Activated CD4-positive, alpha-beta T cell treated with anti-CD3 and anti-CD28 coated beads, Interleukin-2, amount 10 ng/mL, durations not matched to agents 7 days and 5 days (primary cell): ENCODE measurements around the gene PDAP1. TPM values are rescaled to one million over a fixed set of nuclear protein-coding genes. Genes with fewer than 3 reads are reported as not detected.
"Not testable (repeated sequence)": the region's sequence is repeated elsewhere in the genome, so short reads cannot be mapped to it uniquely, and the experiment has no call there.

Experiments used
- CTCF ChIA-PET: fragments of 350-600 bp; sonication (Branson Sonifier 250); formaldehyde crosslinking; loops from one replicate; lab custom pipeline; 2021; ENCODE audit warnings: antibody characterized with exemption; lab: Charles Lee
- POLR2A ChIA-PET: fragments of 350-600 bp; sonication (Branson Sonifier 250); formaldehyde crosslinking; loops from one replicate; lab custom pipeline; 2021; ENCODE audit warnings: antibody characterized with exemption; lab: Charles Lee
- DNase-seq: peaks from one replicate; pipeline ENCODE4 v3.0.0-alpha.2; 2020
- H3K27ac Mint-ChIP-seq: one replicate; pipeline ENCODE4 v1.8.0; 2021; ENCODE audit warnings: mild to moderate bottlenecking, moderate library complexity, mixed read lengths
- H3K27me3 Mint-ChIP-seq: one replicate; pipeline ENCODE4 v1.8.0; 2021; ENCODE audit warnings: mixed read lengths
- H3K36me3 Mint-ChIP-seq: one replicate; pipeline ENCODE4 v1.8.0; 2021; ENCODE audit warnings: low read depth, mixed read lengths
- H3K4me1 Mint-ChIP-seq: one replicate; pipeline ENCODE4 v1.8.0; 2021; ENCODE audit warnings: mixed read lengths
- H3K4me3 Mint-ChIP-seq: one replicate; pipeline ENCODE4 v1.8.0; 2021; ENCODE audit warnings: mild to moderate bottlenecking, moderate library complexity, mixed read lengths
- H3K9me3 Mint-ChIP-seq: one replicate; pipeline ENCODE4 v1.8.0; 2021; ENCODE audit warnings: mixed read lengths
- total RNA-seq, 2 experiments: library from RNA; stranded (reverse); gene quantifications; one replicate each; pipeline ENCODE4 v1.2.3, GENCODE V29; 2021

PDAP1 gene
- total RNA-seq, 2 experiments from 2014 or later = 81.4 to 81.9 TPM

DNA sequence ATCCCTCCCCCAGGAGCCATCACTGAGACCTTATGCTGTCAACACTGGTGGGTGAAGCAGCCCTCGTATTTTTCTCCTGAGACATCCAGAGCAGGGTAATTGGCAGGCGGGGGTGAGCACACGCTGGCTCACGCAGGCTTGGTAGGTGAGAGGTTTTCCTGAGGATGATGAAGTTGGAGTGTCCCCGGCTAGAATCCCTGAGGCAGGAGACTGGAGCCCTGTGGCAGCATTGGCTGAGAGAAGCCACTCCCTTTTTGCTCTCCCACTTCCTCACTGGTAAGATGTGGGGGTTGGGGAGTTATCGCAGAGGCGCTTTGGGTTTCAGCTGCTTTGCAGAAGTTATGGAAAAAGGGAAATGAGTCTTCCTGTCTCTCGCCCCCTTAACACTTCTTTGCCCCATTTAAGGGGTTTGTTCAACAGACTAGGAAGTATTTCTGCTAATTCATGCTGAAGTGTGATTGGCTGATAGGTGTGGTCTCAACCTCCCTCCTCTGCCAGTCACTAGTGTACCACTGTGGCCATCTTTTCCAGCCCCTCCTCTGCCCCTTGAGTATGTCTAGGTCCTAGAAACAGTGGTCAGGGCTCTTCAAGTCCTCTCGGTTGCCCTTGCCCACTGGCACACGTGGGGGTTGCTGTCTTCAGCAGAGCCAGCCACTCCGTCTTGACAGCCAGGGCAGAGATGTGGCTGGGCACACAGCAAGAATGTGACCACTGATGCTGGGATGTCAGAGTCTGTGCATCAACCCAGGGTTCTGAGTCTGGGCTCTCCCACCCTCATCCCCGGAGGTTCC, 28.2 kb downstream of the PDAP1 start:
- ChIA-PET CTCF (no interaction called here), POLR2A (interaction anchor here (0.9 to 1.0 kb wide), 3 partner anchors 12 to 53 kb away, joined by 3 to 4 read pairs (median 4); partner anchors contain the start of genes BUD31 and PDAP1)
- H3K27ac Mint-ChIP-seq = peak overlapping the region; percentile 90
- H3K27me3 Mint-ChIP-seq = no peaks in the 10 kb centered on the region
- peaks cover 60% of the 10 kb centered on the region for H3K4me1 Mint-ChIP-seq
- peaks cover 54% of the 10 kb centered on the region for H3K36me3 Mint-ChIP-seq
- H3K9me3 Mint-ChIP-seq = no peaks in the 10 kb centered on the region
- H3K4me3 Mint-ChIP-seq = peak overlapping the region; percentile 82
- DNase-seq = peak; percentile 46

DNA sequence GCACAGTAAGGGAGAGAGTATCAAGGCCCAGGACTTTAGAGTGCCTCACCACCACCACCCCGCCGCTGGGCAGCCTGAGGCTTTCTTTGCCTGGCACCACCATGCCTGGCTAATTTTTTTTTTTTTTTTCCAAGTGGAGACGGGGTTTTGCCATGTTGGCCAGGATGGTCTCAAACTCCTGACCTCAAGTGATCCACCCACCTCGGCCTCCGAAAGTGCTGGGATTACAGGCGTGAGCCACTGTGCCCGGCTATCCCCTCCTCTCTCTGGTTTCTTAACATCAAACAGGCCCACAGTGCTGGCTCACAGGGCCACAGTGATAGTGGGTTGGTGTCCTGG, 28.7 kb downstream of the PDAP1 start:
- not testable (repeated sequence) for H3K27me3 Mint-ChIP-seq, H3K9me3 Mint-ChIP-seq, DNase-seq
- CTCF ChIA-PET = interaction anchor here (0.6 to 2.8 kb wide), 2 partner anchors 10 to 193 kb away, joined by 3 to 5 read pairs; no protein-coding TSS in a partner anchor
- POLR2A ChIA-PET = interaction anchor here (0.6 to 0.9 kb wide), 2 partner anchors 13 to 21 kb away, joined by 3 to 4 read pairs; no protein-coding TSS in a partner anchor
- Mint-ChIP-seq H3K27ac (peak overlapping the region; percentile 90), H3K4me3 (peak overlapping the region; percentile 82), H3K4me1 (peaks cover 60% of the 10 kb centered on the region), H3K36me3 (peaks cover 53% of the 10 kb centered on the region)

DNA sequence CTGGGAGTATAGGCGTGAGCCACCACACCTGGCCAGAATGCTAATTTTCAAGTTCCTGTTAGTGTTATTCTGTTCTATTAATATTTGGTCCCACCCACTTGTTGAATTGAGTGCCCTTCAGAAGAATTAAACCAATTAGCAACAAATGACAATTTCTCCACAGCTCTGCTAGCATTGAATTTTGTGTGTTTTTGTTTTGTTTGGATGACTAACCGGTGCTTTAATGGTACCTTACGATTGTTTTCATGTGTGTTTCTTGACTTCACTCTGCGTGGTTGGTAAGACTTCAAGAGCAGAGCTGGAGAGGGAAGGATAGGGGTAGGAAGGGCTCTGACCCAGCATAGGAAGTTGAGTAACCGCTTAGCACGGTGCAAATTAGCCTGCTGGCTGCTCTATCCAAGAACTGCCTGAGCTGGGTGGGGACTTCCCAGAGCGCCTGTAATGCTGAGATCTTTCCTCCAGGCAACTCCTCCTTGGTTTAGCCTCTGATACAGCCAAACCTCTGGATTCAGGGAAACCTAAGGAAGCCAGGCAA, 29.3 kb downstream of the PDAP1 start:
- CTCF ChIA-PET = interaction anchor here (0.6 to 2.8 kb wide), 2 partner anchors 10 to 192 kb away, joined by 3 to 5 read pairs; no protein-coding TSS in a partner anchor
- peak overlapping the region; percentile 90 for H3K27ac Mint-ChIP-seq
- POLR2A ChIA-PET = interaction anchor here (0.6 to 0.9 kb wide), 2 partner anchors 13 to 22 kb away, joined by 3 to 4 read pairs; no protein-coding TSS in a partner anchor
- H3K27me3 Mint-ChIP-seq = no peaks in the 10 kb centered on the region
- H3K9me3 Mint-ChIP-seq = no peaks in the 10 kb centered on the region
- peak overlapping the region; percentile 82 for H3K4me3 Mint-ChIP-seq
- H3K4me1 Mint-ChIP-seq = peaks cover 54% of the 10 kb centered on the region
- peaks cover 48% of the 10 kb centered on the region for H3K36me3 Mint-ChIP-seq
- DNase-seq = peak; percentile 50

DNA sequence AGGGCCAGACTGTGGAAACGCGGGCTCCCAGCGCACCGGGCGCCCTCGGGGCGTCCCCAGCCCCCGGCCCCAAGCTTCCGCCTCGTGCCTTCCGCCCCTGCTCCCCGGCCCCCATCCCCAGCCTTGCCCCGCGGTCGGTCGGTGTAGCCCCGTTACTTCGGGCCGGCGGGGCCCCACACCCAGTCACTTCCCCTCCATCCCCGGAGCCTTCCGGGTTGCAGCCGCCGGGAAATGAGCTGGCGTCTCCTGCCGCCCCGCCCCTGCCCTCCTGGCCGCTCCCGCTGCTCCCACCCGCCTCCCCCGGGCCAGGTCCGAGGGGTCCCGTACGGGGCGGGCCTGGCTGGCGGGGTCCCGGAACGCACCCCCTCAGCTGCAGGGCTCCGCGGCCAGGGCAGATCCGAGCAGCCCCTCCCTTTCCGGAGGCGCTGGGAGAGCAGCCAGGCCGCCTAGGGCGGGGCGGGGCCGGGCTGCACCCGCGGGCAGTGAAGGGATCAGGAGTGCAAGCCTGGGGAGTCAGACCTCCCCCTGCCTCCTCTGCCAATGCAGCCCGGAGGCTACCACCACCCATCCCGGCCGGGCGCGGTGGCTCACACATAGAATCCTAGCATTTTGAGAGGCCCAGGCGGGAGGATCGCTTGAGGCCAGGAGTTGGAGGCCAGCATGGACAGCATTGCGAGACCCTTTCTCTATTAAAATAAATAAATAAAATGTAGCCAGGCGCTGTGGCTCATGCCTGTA, 33.2 kb downstream of the PDAP1 start:
- peak overlapping the region; percentile 75 for H3K27ac Mint-ChIP-seq
- ChIA-PET CTCF (interaction anchor here (0.6 kb wide), 1 partner anchor 90 kb away, joined by 3 read pairs; no protein-coding TSS in a partner anchor), POLR2A (interaction anchor here (0.6 kb wide), 1 partner anchor 960 kb away, joined by 3 read pairs; no protein-coding TSS in a partner anchor)
- no peaks in the 10 kb centered on the region for H3K9me3 Mint-ChIP-seq
- no peaks in the 10 kb centered on the region for H3K27me3 Mint-ChIP-seq
- H3K36me3 Mint-ChIP-seq = peaks cover 25% of the 10 kb centered on the region
- DNase-seq = peak; percentile 72
- H3K4me1 Mint-ChIP-seq = peaks cover 42% of the 10 kb centered on the region
- peak overlapping the region; percentile 75 for H3K4me3 Mint-ChIP-seq

DNA sequence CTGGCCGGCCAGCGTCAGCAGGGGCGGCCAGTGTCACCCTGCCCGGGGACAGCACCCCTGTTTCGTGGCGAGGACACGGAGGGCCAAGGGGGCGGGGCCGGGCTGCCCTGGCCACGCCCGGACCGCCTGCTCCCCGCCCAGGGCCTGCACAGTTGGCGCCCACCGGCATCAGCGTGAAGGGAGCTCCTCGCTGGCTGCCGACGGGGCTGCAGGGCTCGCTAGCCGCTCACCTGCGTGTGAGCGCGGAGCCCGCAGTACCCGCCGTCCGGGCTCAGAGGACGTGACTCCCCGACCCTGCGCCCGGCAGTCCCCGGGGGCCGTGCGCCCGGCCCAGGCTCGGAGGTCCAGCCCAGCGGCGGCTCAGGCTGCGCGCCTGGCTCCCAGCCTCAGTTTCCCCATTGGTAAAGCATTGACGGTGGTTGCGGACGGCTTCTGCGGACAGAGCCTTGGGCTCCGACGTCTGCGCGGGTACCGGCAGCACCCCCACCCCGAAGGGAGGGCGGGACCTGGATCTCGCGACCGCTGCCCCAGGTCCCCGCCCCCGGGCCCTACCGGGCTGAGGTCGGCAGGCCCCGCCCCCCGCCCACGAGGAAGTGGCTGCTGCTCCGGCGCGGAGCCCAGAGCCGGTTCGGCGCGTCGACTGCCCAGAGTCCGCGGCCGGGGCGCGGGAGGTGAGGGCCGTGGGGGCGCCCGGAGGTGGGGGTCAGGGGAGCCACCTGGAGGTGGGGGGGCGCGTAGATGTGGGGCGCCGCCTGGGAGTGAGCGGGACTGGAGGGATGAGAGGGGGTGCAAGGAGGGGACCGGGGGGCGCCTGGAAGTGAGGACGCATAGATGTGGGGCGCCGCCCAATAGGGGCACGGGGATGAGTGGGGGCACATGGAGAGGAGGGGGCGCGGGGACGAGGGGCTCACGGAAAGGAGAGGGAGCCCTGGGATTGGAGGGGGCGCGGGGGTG, 34.0 kb downstream of the PDAP1 start, which contains the start of gene ARPC1B:
Gene ARPC1B, plus strand, starts transcription at position 620 of the 954 bp plus-strand sequence. CDS start 10,985 bp downstream, outside the sequence.
- peaks cover 19% of the 10 kb centered on the region for H3K36me3 Mint-ChIP-seq
- H3K27ac Mint-ChIP-seq = peak within 1 kb of the TSS; percentile 81
- no peaks in the 10 kb centered on the region for H3K9me3 Mint-ChIP-seq
- POLR2A ChIA-PET = interaction anchor here (0.6 kb wide), 1 partner anchor 960 kb away, joined by 3 read pairs; no protein-coding TSS in a partner anchor
- H3K4me3 Mint-ChIP-seq = peak within 1 kb of the TSS; percentile 75
- peak; percentile 85 for DNase-seq
- H3K27me3 Mint-ChIP-seq = no peaks in the 10 kb centered on the region
- peaks cover 43% of the 10 kb centered on the region for H3K4me1 Mint-ChIP-seq
- CTCF ChIA-PET = interaction anchor here (2.1 kb wide), 1 partner anchor 25 kb away, joined by 5 read pairs; no protein-coding TSS in a partner anchor

DNA sequence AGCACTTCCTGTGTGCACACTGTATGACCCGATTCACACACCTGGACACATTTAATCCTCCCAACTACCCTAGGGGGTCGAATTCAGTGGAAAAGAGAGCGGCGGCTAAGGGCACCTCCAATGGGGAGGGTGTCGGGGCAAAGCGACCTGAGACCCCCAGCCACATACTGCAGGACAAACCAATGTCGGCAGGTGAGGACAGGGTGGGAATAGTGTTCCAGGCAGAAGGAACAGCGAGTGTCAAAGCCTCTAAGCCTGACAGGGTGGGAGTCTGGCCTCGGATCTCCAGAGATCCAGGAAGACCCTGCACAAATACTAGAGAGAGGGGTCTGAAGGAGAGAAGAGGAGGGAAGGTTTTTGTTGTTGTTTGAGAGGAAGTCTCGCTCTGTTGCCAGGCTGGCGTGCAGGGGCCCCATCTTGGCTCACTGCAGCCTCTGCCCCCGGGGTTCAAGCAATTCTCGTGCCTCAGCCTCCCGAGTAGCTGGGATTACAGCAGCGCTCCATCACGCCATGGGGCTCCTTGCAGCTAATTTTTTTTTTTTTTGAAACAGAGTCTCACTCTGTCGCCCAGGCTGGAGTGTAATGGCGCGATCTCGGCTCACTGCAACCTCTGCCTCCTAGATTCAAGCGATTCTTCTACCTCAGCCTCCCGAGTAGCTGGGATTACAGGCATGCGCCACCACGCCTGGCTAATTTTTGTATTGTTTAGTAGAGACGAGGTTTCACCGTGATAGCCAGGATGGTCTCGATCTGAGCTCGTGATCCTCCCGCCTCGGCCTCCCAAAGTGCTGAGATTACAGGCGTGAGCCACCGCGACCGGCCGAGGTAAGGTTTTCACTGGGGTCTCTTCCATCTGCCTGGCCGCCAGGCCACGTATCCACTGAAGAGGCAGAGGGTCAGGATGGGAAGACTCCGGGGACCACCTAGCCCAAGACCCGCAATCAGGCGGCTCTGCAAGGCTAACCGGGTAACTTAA, 35.0 kb downstream of the PDAP1 start:
- H3K4me3 Mint-ChIP-seq = peak overlapping the region; percentile 75
- H3K36me3 Mint-ChIP-seq = peaks cover 13% of the 10 kb centered on the region
- ChIA-PET POLR2A (no interaction called here), CTCF (interaction anchor here (0.8 to 2.1 kb wide), 3 partner anchors 14 to 43 kb away, joined by 4 to 6 read pairs (median 5); no protein-coding TSS in a partner anchor)
- no peaks in the 10 kb centered on the region for H3K27me3 Mint-ChIP-seq
- H3K4me1 Mint-ChIP-seq = peaks cover 44% of the 10 kb centered on the region
- no peaks in the 10 kb centered on the region for H3K9me3 Mint-ChIP-seq
- no peak for DNase-seq
- H3K27ac Mint-ChIP-seq = peak overlapping the region; percentile 81

DNA sequence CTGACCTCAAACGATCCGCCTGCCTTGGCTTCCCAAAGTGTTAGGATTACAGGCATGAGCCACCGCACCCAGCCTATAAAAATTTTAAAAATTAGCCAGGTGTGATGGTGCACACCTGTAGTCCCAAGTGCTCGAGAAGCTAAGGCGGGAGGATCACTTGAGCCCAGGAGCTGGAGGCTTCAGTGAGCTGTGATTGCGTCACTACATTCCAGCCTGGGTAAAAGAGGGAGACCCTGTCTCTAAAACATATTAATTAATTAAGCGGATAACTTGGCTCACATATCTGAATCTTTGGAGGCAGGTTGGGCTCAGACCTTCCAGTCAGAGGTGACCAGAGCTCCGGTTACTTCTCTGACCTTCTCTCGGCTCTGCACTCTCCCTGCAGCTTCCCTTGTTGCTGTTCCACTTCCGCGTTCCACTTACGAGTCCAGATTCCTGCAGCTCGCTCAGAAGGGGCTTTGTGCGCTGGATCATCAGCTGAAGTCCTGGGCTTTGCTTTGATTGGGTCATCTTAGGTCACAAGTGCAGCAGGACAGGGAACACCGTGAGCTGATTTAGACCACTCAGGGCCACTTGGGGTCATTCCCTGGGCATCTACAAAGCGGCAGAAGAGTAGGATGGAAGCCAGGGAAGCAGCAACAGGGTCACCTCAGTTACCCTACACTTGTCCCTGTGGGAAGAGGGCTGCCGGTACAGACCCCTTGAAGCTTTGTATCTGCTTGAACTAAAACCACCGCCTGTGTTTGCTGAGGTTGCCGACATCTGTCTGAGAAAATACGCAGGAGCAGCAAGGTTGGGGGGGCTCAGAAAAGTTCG, 35.9 kb downstream of the PDAP1 start:
- ChIA-PET CTCF (interaction anchor here (0.8 to 2.1 kb wide), 4 partner anchors 13 to 44 kb away, joined by 3 to 6 read pairs (median 4); no protein-coding TSS in a partner anchor), POLR2A (no interaction called here)
- Mint-ChIP-seq H3K4me3 (peak overlapping the region; percentile 75), H3K27me3 (no peaks in the 10 kb centered on the region), H3K4me1 (peaks cover 38% of the 10 kb centered on the region), H3K27ac (no peak overlapping the region), H3K36me3 (peaks cover 7% of the 10 kb centered on the region), H3K9me3 (no peaks in the 10 kb centered on the region)
- DNase-seq = no peak

DNA sequence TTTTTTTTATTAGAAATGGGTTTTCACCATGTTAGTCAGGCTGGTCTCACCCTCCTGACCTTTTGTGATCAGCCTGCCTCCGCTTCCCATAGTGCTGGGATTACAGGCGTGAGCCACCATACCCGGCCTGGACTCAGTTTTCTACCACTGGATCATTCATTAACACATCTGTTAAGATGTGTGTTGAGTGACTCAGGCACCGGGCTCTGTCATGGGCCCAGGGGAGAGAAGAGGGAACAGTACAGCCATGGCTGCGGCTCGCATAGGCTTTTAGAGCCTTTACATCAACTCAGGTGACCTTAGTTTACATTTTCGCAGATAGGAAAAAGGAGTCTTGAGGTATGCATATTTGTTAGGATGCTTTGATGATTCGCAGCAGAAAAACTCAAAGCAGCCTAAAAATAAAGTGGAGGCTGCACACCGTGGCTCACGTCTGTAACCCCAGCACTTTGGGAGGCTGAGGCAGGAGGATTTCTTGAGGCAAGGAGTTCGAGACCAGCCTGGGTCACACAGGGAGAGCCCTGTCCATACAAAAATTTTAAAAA, 36.9 kb downstream of the PDAP1 start:
- ChIA-PET CTCF (interaction anchor here (0.7 to 1.8 kb wide), 3 partner anchors 12 to 37 kb away, joined by 3 to 6 read pairs (median 3); partner anchors contain the start of genes BUD31 and PDAP1), POLR2A (no interaction called here)
- H3K36me3 Mint-ChIP-seq = peaks cover 5% of the 10 kb centered on the region
- no peak overlapping the region for H3K4me3 Mint-ChIP-seq
- peaks cover 31% of the 10 kb centered on the region for H3K4me1 Mint-ChIP-seq
- H3K9me3 Mint-ChIP-seq = no peaks in the 10 kb centered on the region
- no peaks in the 10 kb centered on the region for H3K27me3 Mint-ChIP-seq
- DNase-seq = no peak
- H3K27ac Mint-ChIP-seq = peak overlapping the region; percentile 57

DNA sequence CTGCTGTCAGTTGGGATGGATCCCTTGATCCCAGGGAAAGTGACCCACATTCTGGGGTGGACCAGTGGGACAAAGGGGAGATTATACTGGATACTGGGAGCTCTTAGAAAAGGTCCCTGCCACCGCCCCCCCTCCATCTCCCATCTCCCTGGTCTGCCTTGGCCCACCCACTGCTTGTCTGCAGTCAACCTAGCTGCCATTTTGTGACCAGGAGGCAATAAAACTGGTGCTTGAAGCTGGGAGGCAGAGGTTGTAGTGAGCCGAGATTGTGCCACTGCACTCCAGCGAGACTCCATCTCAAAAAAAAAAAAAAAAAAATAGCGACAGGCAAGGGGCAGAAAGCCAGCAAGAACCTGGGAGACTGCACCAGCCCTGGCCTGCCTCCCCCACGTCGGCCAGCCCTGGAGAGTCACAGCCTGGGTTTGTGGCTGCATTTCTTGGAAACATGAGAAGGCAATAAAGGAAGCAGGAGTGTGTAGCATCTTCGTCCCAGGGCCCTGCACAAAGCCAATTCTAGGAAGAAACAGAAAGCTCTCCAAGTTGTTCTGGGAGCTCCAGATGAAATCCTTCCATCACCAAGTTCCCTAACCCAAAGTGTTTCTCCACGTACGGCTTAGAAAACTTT, 38.5 kb downstream of the PDAP1 start:
- CTCF ChIA-PET = interaction anchor here (0.6 to 1.8 kb wide), 3 partner anchors 8 to 17 kb away, joined by 3 to 5 read pairs (median 5); no protein-coding TSS in a partner anchor
- Mint-ChIP-seq H3K27ac (no peak overlapping the region), H3K4me1 (peaks cover 31% of the 10 kb centered on the region), H3K9me3 (no peaks in the 10 kb centered on the region), H3K36me3 (peaks cover 17% of the 10 kb centered on the region), H3K27me3 (no peaks in the 10 kb centered on the region), H3K4me3 (no peak overlapping the region)
- POLR2A ChIA-PET = interaction anchor here (0.6 kb wide), 1 partner anchor 32 kb away, joined by 3 read pairs; no protein-coding TSS in a partner anchor
- no peak for DNase-seq
